Mesodermal cell (in vitro differentiated cells): ENCODE results near the gene UTS2R.

Source experiments
- H3K27ac ChIP-seq: 2 replicates; pipeline ENCODE4 v1.7.0; 2013; ENCODE audit warnings: mild to moderate bottlenecking, low read depth, low read length, moderate library complexity; ENCODE audit not compliant: severe bottlenecking
- H3K36me3 ChIP-seq: 2 replicates; pipeline ENCODE4 v1.7.1; 2013; ENCODE audit warnings: mild to moderate bottlenecking, low read length, moderate library complexity; ENCODE audit not compliant: control insufficient read depth, insufficient read depth
- H3K4me1 ChIP-seq: one replicate; pipeline ENCODE4 v1.7.1; 2013; ENCODE audit warnings: mild to moderate bottlenecking, low read length; ENCODE audit not compliant: insufficient read depth, control insufficient read depth, poor library complexity, severe bottlenecking
- H3K4me3 ChIP-seq: 2 replicates; pipeline ENCODE4 v1.7.0; 2013; ENCODE audit warnings: low read length, control low read depth, mild to moderate bottlenecking; ENCODE audit not compliant: insufficient read depth, poor library complexity, severe bottlenecking; ENCODE audit errors: extremely low read depth
- H3K9me3 ChIP-seq: 2 replicates; pipeline ENCODE4 v1.7.1; 2013; ENCODE audit warnings: mild to moderate bottlenecking, low read length, moderate library complexity; ENCODE audit not compliant: control insufficient read depth
- WGBS, 2 experiments: methylation state at CpG; one replicate each; pipeline ENCODE4 v1.1.5; 2013; ENCODE audit warnings: missing lambda C conversion rate in 2 of 2; ENCODE audit not compliant: insufficient coverage in 2 of 2; 5-methylcytosine and 5-hydroxymethylcytosine counted together

The UTS2R gene

DNA sequence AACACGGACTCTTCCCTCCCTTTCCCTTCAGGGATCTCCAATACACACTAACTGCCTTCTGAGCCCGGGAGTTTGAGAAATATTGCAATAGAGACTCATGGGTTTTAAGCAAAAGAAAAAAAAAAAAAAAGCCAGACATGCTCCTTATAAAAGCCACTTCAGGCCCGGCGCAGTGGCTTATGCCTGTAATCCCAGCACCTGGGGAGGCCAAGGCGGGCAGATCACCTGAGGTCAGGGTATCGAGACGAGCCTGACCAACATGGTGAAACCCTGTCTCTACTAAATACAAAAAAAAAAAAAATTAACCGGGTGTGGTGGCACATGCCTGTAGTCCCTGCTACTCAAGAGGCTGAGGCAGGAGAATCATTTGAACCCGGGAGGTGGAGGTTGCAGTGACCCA lies 44.2 kb downstream of the UTS2R start:
- 43 to 100% methylated on average over 1 of the region's 9 CpGs for WGBS, 2 experiments
- no peaks in the 10 kb centered on the region for H3K9me3 ChIP-seq
- H3K4me3 ChIP-seq = no peak overlapping the region
- no peaks in the 10 kb centered on the region for H3K4me1 ChIP-seq
- peaks cover 10% of the 10 kb centered on the region for H3K36me3 ChIP-seq
- H3K27ac ChIP-seq = no peak overlapping the region

DNA sequence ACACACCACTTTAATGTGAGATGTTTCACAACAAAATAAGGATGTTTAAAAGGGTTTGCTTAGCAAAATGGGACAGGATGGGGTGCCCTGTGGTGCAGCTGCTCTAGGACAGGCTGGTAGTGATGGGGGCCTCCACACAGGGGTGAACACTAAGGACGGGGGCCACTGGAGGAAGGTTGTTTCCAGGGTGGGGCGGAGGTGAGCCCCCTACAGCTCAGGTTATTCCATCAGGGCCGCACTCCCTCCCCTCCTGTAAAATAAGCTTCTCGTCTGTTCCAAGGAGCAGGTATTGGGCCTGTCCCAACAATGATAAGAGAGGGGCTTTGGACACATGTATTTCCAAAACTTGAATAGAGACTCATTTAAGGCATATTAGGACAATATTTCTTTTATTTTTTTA lies 44.7 kb downstream of the UTS2R start:
- 100% methylated on average over 1 of the region's 4 CpGs; no CpG with 5 or more reads in 1 of the 2 experiments for WGBS, 2 experiments
- H3K36me3 ChIP-seq = peaks cover 15% of the 10 kb centered on the region
- no peaks in the 10 kb centered on the region for H3K9me3 ChIP-seq
- H3K4me3 ChIP-seq = no peak overlapping the region
- H3K4me1 ChIP-seq = no peaks in the 10 kb centered on the region
- no peak overlapping the region for H3K27ac ChIP-seq

DNA sequence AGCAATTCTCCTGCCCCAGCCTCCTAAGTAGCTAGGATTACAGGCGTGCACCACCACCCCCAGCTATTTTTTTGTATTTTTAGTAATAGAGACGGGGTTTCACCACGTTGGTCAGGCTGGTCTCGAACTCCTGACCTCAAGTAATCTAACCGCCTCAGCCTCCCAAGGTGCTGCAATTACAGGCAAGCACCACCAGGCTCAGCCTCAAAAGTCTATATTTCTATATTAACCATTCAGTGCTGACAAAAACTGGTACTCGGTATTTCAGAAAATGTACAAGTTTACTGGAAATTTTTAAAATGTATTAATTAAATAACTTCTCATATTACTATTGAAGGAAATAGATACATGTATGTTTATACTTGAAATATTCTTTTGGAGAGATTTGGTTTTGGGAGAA lies 45.2 kb downstream of the UTS2R start:
- H3K4me3 ChIP-seq = no peak overlapping the region
- no peaks in the 10 kb centered on the region for H3K9me3 ChIP-seq
- H3K27ac ChIP-seq = no peak overlapping the region
- WGBS, 2 experiments = 80% methylated on average over 1 of the region's 6 CpGs; no CpG with 5 or more reads in 1 of the 2 experiments
- peaks cover 15% of the 10 kb centered on the region for H3K36me3 ChIP-seq
- no peaks in the 10 kb centered on the region for H3K4me1 ChIP-seq

DNA sequence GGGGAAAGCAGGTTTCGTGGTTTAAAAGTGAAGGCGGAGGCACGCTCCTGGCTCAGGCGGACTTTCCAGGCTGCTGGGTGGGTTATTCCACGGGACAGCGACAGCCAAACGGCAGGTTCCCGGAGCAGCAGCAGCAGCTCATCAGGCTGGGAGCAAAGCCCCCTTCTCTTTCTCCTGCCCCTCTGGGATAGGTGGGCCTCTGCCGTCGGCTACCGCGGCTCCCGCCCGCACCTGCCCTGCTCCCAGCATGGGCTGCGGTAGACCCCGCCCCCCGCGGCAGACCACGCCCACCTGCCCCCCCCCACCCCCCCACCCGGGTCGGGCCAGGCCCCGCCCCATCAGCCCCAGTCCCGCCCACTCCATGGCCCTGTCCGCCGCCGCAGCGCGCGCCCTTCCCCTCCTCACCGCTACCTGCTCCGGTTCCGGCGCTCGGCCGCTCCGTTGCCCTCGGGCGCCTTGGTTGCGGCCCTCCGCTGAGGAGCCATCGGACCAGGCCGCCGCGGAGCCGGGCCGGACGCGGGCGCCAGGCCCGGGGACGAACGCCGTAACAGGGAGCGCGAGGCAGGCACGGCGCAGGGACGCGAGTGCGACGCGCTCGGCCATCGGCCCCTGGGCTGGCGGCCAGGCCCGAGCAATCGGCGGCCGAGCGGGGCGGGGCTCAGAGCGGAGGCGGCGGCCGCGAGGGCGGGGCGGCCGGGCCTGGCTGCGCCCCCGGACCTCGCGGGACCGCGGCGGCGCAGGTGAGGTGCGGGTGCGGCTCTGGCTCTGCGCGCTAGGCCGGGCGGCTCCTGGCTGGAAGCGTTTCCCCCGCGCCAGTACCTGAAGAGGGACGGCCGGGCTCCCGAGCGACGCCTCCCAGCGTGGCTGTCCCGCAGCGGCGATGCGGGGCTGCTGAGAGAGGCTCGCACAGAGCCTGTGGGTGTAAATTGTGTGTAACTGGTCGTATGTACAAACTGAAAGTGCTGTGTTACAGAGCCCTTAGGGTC lies 46.7 kb downstream of the UTS2R start, which contains the start of the genes HEXD and OGFOD3:
TSS of gene HEXD (plus strand) at position 347 of the 986 bp plus-strand sequence. CDS start 1,453 bp downstream, outside the sequence.
TSS of gene OGFOD3 (minus strand) at position 586 of the 986 bp plus-strand sequence. CDS start at position 485, 101 bp downstream.
- Histone ChIP-seq H3K36me3 (peaks cover 17% of the 10 kb centered on the region), H3K4me1 (no peaks in the 10 kb centered on the region), H3K4me3 (peak within 1 kb of the TSS; percentile 69), H3K27ac (no peak within 1 kb of the TSS), H3K9me3 (peaks cover 3% of the 10 kb centered on the region)
- WGBS, 2 experiments = 1 to 2% methylated on average over 68 to 93 of the region's 108 CpGs

DNA sequence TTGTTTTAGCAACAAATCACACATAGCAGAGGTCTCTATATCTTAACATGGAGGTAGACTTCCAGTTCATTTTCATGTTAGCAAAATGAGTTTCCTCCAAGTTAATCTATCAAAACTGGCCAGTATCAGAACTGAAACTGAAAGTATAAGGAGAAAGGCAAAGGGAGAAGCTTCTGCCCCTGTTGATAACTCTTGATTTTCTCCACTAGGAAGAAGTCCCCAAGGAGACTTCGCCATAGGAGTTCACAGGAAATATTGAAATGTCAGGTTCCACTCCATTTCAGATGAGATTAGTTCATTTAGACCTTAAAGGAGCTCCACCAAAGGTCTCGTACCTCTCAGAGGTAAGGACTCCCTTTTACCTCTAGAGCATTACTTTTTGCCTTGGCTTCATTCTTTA lies 48.0 kb downstream of the UTS2R start:
- no peaks in the 10 kb centered on the region for H3K4me1 ChIP-seq
- H3K36me3 ChIP-seq = peaks cover 12% of the 10 kb centered on the region
- no peak overlapping the region for H3K4me3 ChIP-seq
- no peak overlapping the region for H3K27ac ChIP-seq
- WGBS, 2 experiments = 83 to 94% methylated on average over 1 to 2 of the region's 2 CpGs
- peaks cover 3% of the 10 kb centered on the region for H3K9me3 ChIP-seq

DNA sequence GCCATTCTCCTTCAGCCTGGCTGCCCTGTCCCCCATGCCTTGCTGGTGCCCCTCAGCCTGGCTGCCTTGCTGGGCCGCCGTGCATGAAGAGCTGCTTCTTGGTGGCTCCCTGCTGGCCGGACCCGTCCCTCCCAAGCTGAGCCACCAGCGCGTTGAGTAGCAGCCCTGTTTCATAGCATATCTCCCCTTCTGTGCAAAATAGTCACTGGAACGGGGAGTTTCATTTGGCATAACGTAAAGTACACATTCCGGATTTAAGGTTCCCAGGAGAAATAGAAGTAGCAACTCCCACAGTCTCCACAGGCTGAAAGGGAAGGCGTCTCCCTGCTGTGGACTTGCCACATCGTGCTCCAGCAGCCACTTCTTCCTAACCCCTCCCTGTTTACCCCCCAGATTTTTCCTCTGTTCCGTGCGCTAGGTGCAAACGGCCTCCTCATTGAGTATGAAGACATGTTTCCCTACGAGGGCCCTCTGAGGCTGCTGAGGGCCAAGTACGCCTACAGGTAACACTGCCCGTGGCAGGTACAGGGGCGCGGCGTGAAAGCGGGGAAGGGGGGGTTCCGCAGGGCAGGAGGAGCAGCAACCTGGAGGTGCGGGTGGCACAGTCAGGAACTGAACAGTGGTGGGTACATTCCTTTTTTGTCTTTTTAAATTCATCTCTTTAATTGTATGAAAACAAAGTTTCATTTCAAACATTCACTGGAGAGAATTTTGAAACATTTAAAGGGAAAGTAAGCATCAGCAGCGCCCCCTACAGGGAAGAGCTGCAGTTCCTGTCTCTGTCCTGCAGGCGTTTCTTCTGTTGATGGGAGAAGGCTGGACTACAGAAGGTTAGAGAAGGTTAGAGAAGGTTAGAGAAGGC lies 52.7 kb downstream of the UTS2R start:
- WGBS, 2 experiments = 80 to 85% methylated on average over 19 to 23 of the region's 25 CpGs
- H3K9me3 ChIP-seq = peaks cover 3% of the 10 kb centered on the region
- H3K27ac ChIP-seq = no peak overlapping the region
- H3K4me3 ChIP-seq = no peak overlapping the region
- no peaks in the 10 kb centered on the region for H3K4me1 ChIP-seq
- peaks cover 12% of the 10 kb centered on the region for H3K36me3 ChIP-seq

DNA sequence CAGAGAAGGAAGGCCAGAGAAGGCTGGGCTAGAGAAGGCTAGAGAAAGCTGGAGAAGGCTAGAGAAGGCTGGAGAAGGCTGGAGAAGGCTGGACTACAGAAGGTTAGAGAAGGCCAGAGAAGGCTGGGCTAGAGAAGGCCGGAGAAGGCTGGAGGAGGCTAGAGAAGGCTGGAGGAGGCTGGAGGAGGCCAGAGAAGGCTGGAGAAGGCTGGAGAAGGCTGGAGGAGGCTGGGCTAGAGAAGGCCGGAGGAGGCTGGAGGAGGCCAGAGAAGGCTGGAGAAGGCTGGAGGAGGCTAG lies 53.2 kb downstream of the UTS2R start:
- Histone ChIP-seq H3K4me1 (no peaks in the 10 kb centered on the region), H3K4me3 (no peak overlapping the region), H3K9me3 (peaks cover 3% of the 10 kb centered on the region), H3K27ac (no peak overlapping the region), H3K36me3 (peaks cover 12% of the 10 kb centered on the region)
- WGBS, 2 experiments = 86 to 95% methylated on average over 2 of the region's 2 CpGs
